H1 (cell line): ENCODE measurements around the gene AIRE. TPM values are rescaled to one million over a fixed set of nuclear protein-coding genes. Genes with fewer than 3 reads are reported as not detected.

Source experiments
- E2F6 ChIP-seq: IDR thresholded peaks from 2 replicates; pipeline ENCODE4 v1.6.1; 2012; ENCODE audit warnings: inconsistent platforms
- GABPA ChIP-seq: IDR thresholded peaks from 2 replicates; pipeline ENCODE4 v1.6.1; 2011; ENCODE audit warnings: mild to moderate bottlenecking, low read length, moderate library complexity, borderline replicate concordance; ENCODE audit not compliant: insufficient read depth
- HDAC2 ChIP-seq, 2 experiments: fragments of 300-600 bp in 1 of 2; sonication (generic) in 1 of 2; IDR thresholded peaks; 2 replicates each; pipeline ENCODE4 v1.6.1; 2011 to 2012; ENCODE audit warnings: low read depth in 2 of 2, low read length in 2 of 2, mild to moderate bottlenecking in 2 of 2, moderate library complexity in 2 of 2, borderline replicate concordance in 1 of 2, inconsistent platforms in 1 of 2
- JUND ChIP-seq: IDR thresholded peaks from 2 replicates; pipeline ENCODE4 v1.6.1; 2011; ENCODE audit warnings: mild to moderate bottlenecking, improper control_type of control experiment, low read length
- PHF8 ChIP-seq: fragments of 200-600 bp; sonication (generic); conservative IDR thresholded peaks from 2 replicates; pipeline ENCODE4 v1.7.1; 2012; ENCODE audit warnings: low read depth, mild to moderate bottlenecking, inconsistent platforms, low read length, moderate library complexity
- POLR2A ChIP-seq, 2 experiments: IDR thresholded peaks; 1 replicate in 1 of 2; 2 replicates in 1 of 2; pipeline ENCODE4 v1.6.1; 2011; ENCODE audit warnings: low read depth in 2 of 2, low read length in 2 of 2, mild to moderate bottlenecking in 2 of 2; ENCODE audit errors: control extremely low read depth in 1 of 2
- SAP30 ChIP-seq: fragments of 300-600 bp; sonication (generic); IDR thresholded peaks from 2 replicates; pipeline ENCODE4 v1.7.1; 2012; ENCODE audit warnings: low read length, moderate library complexity, mild to moderate bottlenecking, inconsistent platforms; ENCODE audit not compliant: insufficient read depth, insufficient replicate concordance
- SIN3A ChIP-seq, 2 experiments: IDR thresholded peaks in 1 of 2; conservative IDR thresholded peaks in 1 of 2; 2 replicates each; pipeline ENCODE4 v1.6.1; 2011 to 2012; ENCODE audit warnings: low read length in 2 of 2, improper control_type of control experiment in 1 of 2, low read depth in 1 of 2, mild to moderate bottlenecking in 1 of 2
- polyA plus RNA-seq, 7 experiments: library from polyadenylated mRNA; depleted of rRNA in 3 of 7; stranded (reverse) in 5 of 7; unstranded in 2 of 7; fragments of >200 nt in 5 of 7; fragments of 200-250 nt in 2 of 7; gene quantifications; 1 replicate in 5 of 7; 2 replicates in 1 of 7; 4 replicates in 1 of 7; pipeline versions ENCODE4 v1.2.1 to v1.2.3, GENCODE V29; 2011 to 2013; ENCODE audit warnings: missing spikeins in 2 of 7, mixed read lengths in 2 of 7
- total RNA-seq: library from RNA; stranded (reverse); fragmentation: NEBNext Ultra II Directional; extraction: Animal tissue kit (Norgen Biotek cat#: 25700); gene quantifications from 2 replicates; pipeline ENCODE4 v1.2.1, GENCODE V29; 2021
- TF ChIP-seq, protein P1 (sequence below): IDR thresholded peaks from 2 replicates; pipeline ENCODE4 v1.6.1; 2011; ENCODE audit warnings: low read depth, mild to moderate bottlenecking, low read length; ENCODE audit not compliant: insufficient read depth
- TF ChIP-seq, protein P2 (sequence below), 3 experiments: IDR thresholded peaks; 1 replicate in 2 of 3; 2 replicates in 1 of 3; pipeline versions ENCODE4 v1.5.1 to v1.6.1; 2011; ENCODE audit warnings: low read length in 3 of 3, mild to moderate bottlenecking in 3 of 3, inconsistent platforms in 2 of 3, low read depth in 1 of 3, moderate library complexity in 1 of 3; ENCODE audit not compliant: insufficient read depth in 1 of 3; ENCODE audit errors: control extremely low read depth in 1 of 3

AIRE gene
- total and polyA plus RNA-seq, 2 of the 8 experiments (the other 6 are each of a cell fraction or from before 2014, with no cell fraction given), result 0.09 TPM; not detected in 1

DNA sequence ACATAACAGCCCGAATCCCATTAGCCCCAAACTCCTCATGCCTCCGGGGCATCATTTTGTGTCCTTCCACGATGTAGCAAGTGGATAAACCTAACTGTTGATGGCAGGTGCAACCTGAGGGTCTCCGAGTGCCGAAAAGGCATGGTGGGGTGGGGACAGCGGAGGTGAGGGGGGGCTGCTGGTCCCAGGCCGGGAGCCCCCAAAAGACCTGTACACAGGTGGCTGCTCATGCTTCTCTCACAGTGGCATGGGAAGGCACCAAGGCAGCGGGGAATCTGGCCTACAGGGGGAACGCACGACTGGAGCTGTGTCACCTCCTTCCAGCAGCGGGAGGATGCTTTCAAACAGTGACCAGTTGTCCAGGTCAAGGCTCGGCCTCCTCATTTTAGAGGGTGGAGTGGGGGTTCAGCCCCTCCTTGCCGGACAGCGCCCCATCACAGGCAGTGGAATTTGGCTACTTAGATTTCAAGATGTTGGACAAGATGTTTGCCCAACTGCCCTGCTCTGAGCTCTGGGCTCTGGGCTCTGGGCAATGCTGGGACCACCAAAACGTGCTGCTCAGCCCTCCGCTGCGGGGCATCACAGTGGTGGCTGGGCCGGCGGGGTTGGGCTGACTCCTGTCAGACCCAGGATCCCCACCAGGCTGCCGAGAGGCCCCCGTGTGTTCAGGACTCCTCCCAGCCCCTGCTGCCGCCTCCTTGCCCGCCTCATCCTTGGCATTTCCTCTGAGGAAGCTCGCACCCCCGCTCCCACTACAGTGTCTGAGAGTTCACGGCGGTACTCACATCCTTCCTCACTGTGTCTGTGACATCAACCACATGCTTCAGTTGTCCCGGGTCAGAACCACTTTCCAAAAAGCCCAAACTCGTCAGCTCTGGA is 31.6 kb upstream of the AIRE start (continued):
- TF ChIP-seq SAP30, result no peak
- TF ChIP-seq JUND, result no peak
- TF ChIP-seq SIN3A (conservative IDR thresholded peaks at IDR 0.05 in 1 of 2, IDR thresholded peaks at IDR 0.05 in 1 of 2; ENCODE audit: low read depth in 1 of 2, low read length in 2 of 2), result no peak
- no peak for TF ChIP-seq PHF8
- no peak for TF ChIP-seq POLR2A (IDR thresholded peaks at IDR 0.05; ENCODE audit: control extremely low read depth in 1 of 2, low read depth in 2 of 2, low read length in 2 of 2)
- no peak for TF ChIP-seq HDAC2 (IDR thresholded peaks at IDR 0.05; ENCODE audit: borderline replicate concordance in 1 of 2, low read depth in 2 of 2, low read length in 2 of 2)
- TF ChIP-seq, protein P1, sequence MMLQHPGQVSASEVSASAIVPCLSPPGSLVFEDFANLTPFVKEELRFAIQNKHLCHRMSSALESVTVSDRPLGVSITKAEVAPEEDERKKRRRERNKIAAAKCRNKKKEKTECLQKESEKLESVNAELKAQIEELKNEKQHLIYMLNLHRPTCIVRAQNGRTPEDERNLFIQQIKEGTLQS, result no peak
- TF ChIP-seq GABPA, result no peak
- TF ChIP-seq, protein P2, sequence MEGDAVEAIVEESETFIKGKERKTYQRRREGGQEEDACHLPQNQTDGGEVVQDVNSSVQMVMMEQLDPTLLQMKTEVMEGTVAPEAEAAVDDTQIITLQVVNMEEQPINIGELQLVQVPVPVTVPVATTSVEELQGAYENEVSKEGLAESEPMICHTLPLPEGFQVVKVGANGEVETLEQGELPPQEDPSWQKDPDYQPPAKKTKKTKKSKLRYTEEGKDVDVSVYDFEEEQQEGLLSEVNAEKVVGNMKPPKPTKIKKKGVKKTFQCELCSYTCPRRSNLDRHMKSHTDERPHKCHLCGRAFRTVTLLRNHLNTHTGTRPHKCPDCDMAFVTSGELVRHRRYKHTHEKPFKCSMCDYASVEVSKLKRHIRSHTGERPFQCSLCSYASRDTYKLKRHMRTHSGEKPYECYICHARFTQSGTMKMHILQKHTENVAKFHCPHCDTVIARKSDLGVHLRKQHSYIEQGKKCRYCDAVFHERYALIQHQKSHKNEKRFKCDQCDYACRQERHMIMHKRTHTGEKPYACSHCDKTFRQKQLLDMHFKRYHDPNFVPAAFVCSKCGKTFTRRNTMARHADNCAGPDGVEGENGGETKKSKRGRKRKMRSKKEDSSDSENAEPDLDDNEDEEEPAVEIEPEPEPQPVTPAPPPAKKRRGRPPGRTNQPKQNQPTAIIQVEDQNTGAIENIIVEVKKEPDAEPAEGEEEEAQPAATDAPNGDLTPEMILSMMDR (IDR thresholded peaks at IDR 0.05; ENCODE audit: control extremely low read depth in 1 of 3, insufficient read depth in 1 of 3, low read depth in 1 of 3, low read length in 3 of 3), result no peak
- no peak for TF ChIP-seq E2F6
